ENCODE results near the gene C3orf22. TPM values are rescaled to one million over a fixed set of nuclear protein-coding genes. Genes with fewer than 3 reads are reported as not detected.

The C3orf22 gene
- total RNA-seq, 1 experiment from 2014 or later: not detected

DNA sequence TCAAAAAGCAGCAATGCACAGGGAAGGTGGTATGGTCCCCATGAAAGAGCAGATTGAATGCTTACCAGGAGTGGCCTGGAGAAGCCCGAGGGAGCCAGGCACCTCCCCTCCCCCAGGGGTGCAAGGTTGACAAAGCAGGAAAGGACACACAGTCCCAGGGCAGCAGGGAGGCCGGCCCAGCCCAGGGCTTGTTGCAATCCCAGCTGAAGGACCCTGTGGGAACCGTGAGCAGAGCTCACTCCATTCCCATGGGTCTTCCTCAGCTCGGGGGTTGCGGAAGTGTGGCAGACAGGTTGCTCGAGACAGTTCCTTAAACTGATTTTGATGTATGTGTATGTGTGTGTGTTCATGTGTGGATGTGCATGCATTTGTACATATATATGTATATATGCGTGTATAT, 57.0 kb downstream of the C3orf22 start:
- no peaks in the 10 kb centered on the region for H3K4me1 ChIP-seq (replicated peaks; ENCODE audit: insufficient read depth)
- TF ChIP-seq, protein P1, sequence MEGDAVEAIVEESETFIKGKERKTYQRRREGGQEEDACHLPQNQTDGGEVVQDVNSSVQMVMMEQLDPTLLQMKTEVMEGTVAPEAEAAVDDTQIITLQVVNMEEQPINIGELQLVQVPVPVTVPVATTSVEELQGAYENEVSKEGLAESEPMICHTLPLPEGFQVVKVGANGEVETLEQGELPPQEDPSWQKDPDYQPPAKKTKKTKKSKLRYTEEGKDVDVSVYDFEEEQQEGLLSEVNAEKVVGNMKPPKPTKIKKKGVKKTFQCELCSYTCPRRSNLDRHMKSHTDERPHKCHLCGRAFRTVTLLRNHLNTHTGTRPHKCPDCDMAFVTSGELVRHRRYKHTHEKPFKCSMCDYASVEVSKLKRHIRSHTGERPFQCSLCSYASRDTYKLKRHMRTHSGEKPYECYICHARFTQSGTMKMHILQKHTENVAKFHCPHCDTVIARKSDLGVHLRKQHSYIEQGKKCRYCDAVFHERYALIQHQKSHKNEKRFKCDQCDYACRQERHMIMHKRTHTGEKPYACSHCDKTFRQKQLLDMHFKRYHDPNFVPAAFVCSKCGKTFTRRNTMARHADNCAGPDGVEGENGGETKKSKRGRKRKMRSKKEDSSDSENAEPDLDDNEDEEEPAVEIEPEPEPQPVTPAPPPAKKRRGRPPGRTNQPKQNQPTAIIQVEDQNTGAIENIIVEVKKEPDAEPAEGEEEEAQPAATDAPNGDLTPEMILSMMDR (conservative IDR thresholded peaks at IDR 0.05): no peak
- TF ChIP-seq EZH2 (IDR thresholded peaks at IDR 0.05; ENCODE audit: low read depth): no peak
- H4K20me1 ChIP-seq (ENCODE audit: insufficient read depth): no peaks in the 10 kb centered on the region
- no TSS peak for BruUV-seq (replicated peaks)
- intact Hi-C loops (cut with micrococcal nuclease; ENCODE audit: unreplicated experiment): no loop called here
- no peaks in the 10 kb centered on the region for H3K36me3 ChIP-seq (ENCODE audit: low read depth)
- no peak overlapping the region for H2AFZ ChIP-seq
- ChIA-PET CTCF (interaction anchor here (0.7 kb wide), 1 partner anchor 10 kb away, joined by 3 read pairs; no protein-coding TSS in a partner anchor), POLR2A (ENCODE audit: unreplicated experiment) (no interaction called here)
- no peaks in the 10 kb centered on the region; the same call in 1 of the 2 replicates for H3K9me3 ChIP-seq (ENCODE audit: insufficient read depth, low read depth)
- no peaks in the 10 kb centered on the region for H3K79me2 ChIP-seq (ENCODE audit: low read depth)
- no peak for DNase-seq
- no peak overlapping the region for H3K4me3 ChIP-seq
- peaks cover 14% of the 10 kb centered on the region; the same call in 1 of the 2 replicates for H3K27me3 ChIP-seq (ENCODE audit: insufficient read depth, low read depth)
- peaks cover 11% of the 10 kb centered on the region; the same call in 1 of the 2 replicates for H3F3A ChIP-seq (ENCODE audit: insufficient read depth, low read depth)
- H3K4me2 ChIP-seq: no peak overlapping the region
- H3K9me2 ChIP-seq (ENCODE audit: insufficient read depth): no peaks in the 10 kb centered on the region
- no peak overlapping the region for H3K27ac ChIP-seq

DNA sequence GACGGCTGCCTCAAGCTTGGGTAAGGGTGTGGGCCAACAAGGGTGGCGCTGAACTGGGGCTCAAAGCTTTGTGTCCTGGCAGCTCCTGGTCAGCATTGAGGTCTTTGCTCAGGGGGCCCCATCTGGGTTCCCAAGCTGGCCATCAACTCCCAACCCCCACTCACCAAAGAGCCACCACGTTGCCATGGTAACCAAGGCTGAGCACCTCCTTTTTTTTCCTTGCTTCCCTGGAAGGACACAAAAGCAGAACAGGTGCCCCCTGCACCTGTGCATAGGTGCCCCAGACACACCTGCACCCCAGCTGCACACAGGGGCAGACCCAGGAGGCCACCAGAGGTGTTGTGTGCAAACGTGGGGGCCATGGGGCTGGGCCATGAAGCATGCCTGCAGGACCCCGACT, 57.7 kb downstream of the C3orf22 start:
- no TSS peak for BruUV-seq (replicated peaks)
- Histone ChIP-seq H3K27ac (no peak overlapping the region), H3K79me2 (ENCODE audit: low read depth) (no peaks in the 10 kb centered on the region), H3K4me2 (no peak overlapping the region), H3K36me3 (ENCODE audit: low read depth) (no peaks in the 10 kb centered on the region), H3K9me2 (ENCODE audit: insufficient read depth) (no peaks in the 10 kb centered on the region), H4K20me1 (ENCODE audit: insufficient read depth) (no peaks in the 10 kb centered on the region), H3K4me1 (replicated peaks; ENCODE audit: insufficient read depth) (no peaks in the 10 kb centered on the region), H3F3A (ENCODE audit: insufficient read depth, low read depth) (peaks cover 11% of the 10 kb centered on the region; the same call in 1 of the 2 replicates), H3K4me3 (no peak overlapping the region), H3K27me3 (ENCODE audit: insufficient read depth, low read depth) (peaks cover 14% of the 10 kb centered on the region; the same call in 1 of the 2 replicates), H2AFZ (no peak overlapping the region), H3K9me3 (ENCODE audit: insufficient read depth, low read depth) (no peaks in the 10 kb centered on the region; the same call in 1 of the 2 replicates)
- intact Hi-C loops (cut with micrococcal nuclease; ENCODE audit: unreplicated experiment): no loop called here
- DNase-seq: no peak
- ChIA-PET POLR2A (ENCODE audit: unreplicated experiment) (no interaction called here), CTCF (interaction anchor here (0.7 kb wide), 1 partner anchor 10 kb away, joined by 3 read pairs; no protein-coding TSS in a partner anchor)
- TF ChIP-seq EZH2 (IDR thresholded peaks at IDR 0.05; ENCODE audit: low read depth): no peak
- TF ChIP-seq, protein P1 (conservative IDR thresholded peaks at IDR 0.05): no peak

DNA sequence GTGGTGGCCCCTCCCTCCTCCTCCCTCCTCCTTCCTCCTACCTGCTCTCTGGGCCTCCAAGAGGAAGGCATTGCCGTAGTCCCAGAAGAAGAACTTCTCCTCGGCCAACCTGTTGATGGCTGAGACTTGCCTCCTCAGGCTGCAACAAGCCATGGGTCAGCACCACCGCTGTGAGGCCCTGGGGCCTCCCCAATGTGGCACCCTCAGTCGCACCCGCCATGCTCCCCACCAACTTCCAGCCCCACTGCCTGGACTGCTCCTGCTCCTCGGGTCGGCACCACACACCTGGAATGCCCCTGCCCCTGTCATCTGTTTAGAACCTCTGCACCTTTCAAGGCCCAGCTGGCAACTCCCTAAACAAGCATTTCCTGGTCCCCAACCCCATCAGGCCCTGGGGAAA, 58.7 kb downstream of the C3orf22 start:
- H3K4me2 ChIP-seq: no peak overlapping the region
- peaks cover 11% of the 10 kb centered on the region; the same call in 1 of the 2 replicates for H3F3A ChIP-seq (ENCODE audit: insufficient read depth, low read depth)
- H3K9me2 ChIP-seq (ENCODE audit: insufficient read depth): no peaks in the 10 kb centered on the region
- H3K4me1 ChIP-seq (replicated peaks; ENCODE audit: insufficient read depth): no peaks in the 10 kb centered on the region
- no peak overlapping the region for H3K27ac ChIP-seq
- H3K36me3 ChIP-seq (ENCODE audit: low read depth): no peaks in the 10 kb centered on the region
- intact Hi-C loops (cut with micrococcal nuclease; ENCODE audit: unreplicated experiment): no loop called here
- BruUV-seq (replicated peaks): no TSS peak
- no peaks in the 10 kb centered on the region for H3K79me2 ChIP-seq (ENCODE audit: low read depth)
- H4K20me1 ChIP-seq (ENCODE audit: insufficient read depth): no peaks in the 10 kb centered on the region
- no peaks in the 10 kb centered on the region; the same call in 1 of the 2 replicates for H3K9me3 ChIP-seq (ENCODE audit: insufficient read depth, low read depth)
- CTCF ChIA-PET: no interaction called here
- no peak overlapping the region for H3K4me3 ChIP-seq
- no peak for DNase-seq
- TF ChIP-seq, protein P1 (conservative IDR thresholded peaks at IDR 0.05): no peak
- TF ChIP-seq EZH2 (IDR thresholded peaks at IDR 0.05; ENCODE audit: low read depth): no peak
- peaks cover 13% of the 10 kb centered on the region; the same call in 1 of the 2 replicates for H3K27me3 ChIP-seq (ENCODE audit: insufficient read depth, low read depth)
- H2AFZ ChIP-seq: no peak overlapping the region
- POLR2A ChIA-PET (ENCODE audit: unreplicated experiment): no interaction called here

Other genes starting within 250 kb of the C3orf22 start
- 0.65 and 0.70 TPM in 2 replicates for gene KLF15, start 201.5 kb downstream of the C3orf22 start, total RNA-seq (2021)
- not detected in 2 replicates for gene CFAP100, start 164.0 kb downstream of the C3orf22 start, total RNA-seq (2021)
- gene ZXDC, start 83.0 kb downstream of the C3orf22 start, total RNA-seq (2021): 52.9 and 55.4 TPM in 2 replicates
- not detected in 2 replicates for gene UROC1, start 41.2 kb downstream of the C3orf22 start, total RNA-seq (2021)
- gene CHST13, start 34.8 kb downstream of the C3orf22 start, total RNA-seq (2021): 0.52 and 1.2 TPM in 2 replicates
- 22.5 and 27.8 TPM in 2 replicates for gene TXNRD3, start 96.2 kb upstream of the C3orf22 start, total RNA-seq (2021)
- 47.7 and 48.2 TPM in 2 replicates for gene CHCHD6, start 145.3 kb upstream of the C3orf22 start, total RNA-seq (2021)